GM12878 (cell line): ENCODE data around the gene RALGAPA2. TPM values are rescaled to one million over a fixed set of nuclear protein-coding genes. Genes with fewer than 3 reads are reported as not detected.

ENCODE experiments used
- BCL3 ChIP-seq: IDR thresholded peaks from 2 replicates; pipeline ENCODE4 v1.6.1; 2011; ENCODE audit warnings: borderline replicate concordance, low read depth, mild to moderate bottlenecking, moderate library complexity, low read length; ENCODE audit not compliant: insufficient read depth, poor library complexity, severe bottlenecking
- BHLHE40 ChIP-seq, 2 experiments: fragments of 450-650 bp in 1 of 2; IDR thresholded peaks; 2 replicates each; pipeline ENCODE4 v1.6.1; 2011 to 2017; ENCODE audit warnings: low read depth in 2 of 2, borderline replicate concordance in 1 of 2, improper control_type of control experiment in 1 of 2, low read length in 1 of 2, mild to moderate bottlenecking in 1 of 2
- BMI1 ChIP-seq: fragments of 450-650 bp; IDR thresholded peaks from 2 replicates; pipeline ENCODE4 v1.6.1; 2016; ENCODE audit warnings: mild to moderate bottlenecking, moderate library complexity, borderline replicate concordance
- CHD2 ChIP-seq: IDR thresholded peaks from 2 replicates; pipeline ENCODE4 v1.6.1; 2011; ENCODE audit warnings: low read depth, low read length, improper control_type of control experiment, borderline replicate concordance
- HDAC2 ChIP-seq: fragments of 200-600 bp; sonication (generic); IDR thresholded peaks from 2 replicates; pipeline ENCODE4 v1.6.1; 2017
- HDAC6 ChIP-seq: fragments of 200-600 bp; sonication (generic); IDR thresholded peaks from one replicate; pipeline ENCODE4 v1.8.0; 2017; ENCODE audit warnings: antibody characterized with exemption; ENCODE audit not compliant: unreplicated experiment
- IKZF1 ChIP-seq: fragments of 450-650 bp; conservative IDR thresholded peaks from 2 replicates; pipeline ENCODE4 v1.6.1; 2017; ENCODE audit warnings: antibody characterized with exemption, mild to moderate bottlenecking
- IKZF2 ChIP-seq, 2 experiments: fragments of 450-650 bp; IDR thresholded peaks; 2 replicates each; pipeline ENCODE4 v1.6.1; 2017; ENCODE audit warnings: mild to moderate bottlenecking in 2 of 2, moderate library complexity in 2 of 2
- JUNB ChIP-seq: IDR thresholded peaks from 2 replicates; pipeline ENCODE4 v1.6.1; 2016; ENCODE audit warnings: antibody characterized with exemption, mild to moderate bottlenecking
- MEF2A ChIP-seq: IDR thresholded peaks from 2 replicates; pipeline ENCODE4 v1.6.1; 2011; ENCODE audit warnings: low read depth, mild to moderate bottlenecking, low read length, moderate library complexity; ENCODE audit not compliant: insufficient read depth
- MTA2 ChIP-seq: fragments of 450-650 bp; IDR thresholded peaks from 2 replicates; pipeline ENCODE4 v1.6.1; 2016; ENCODE audit warnings: low read depth, mild to moderate bottlenecking, moderate library complexity
- MXI1 ChIP-seq: fragments of 150-350 bp; IDR thresholded peaks from 2 replicates; pipeline ENCODE4 v1.6.1; 2011; ENCODE audit warnings: low read depth, mild to moderate bottlenecking, inconsistent platforms, low read length, improper control_type of control experiment
- NR2C1 ChIP-seq: fragments of 450-650 bp; IDR thresholded peaks from 2 replicates; pipeline ENCODE4 v1.6.1; 2017; ENCODE audit warnings: antibody characterized with exemption, mild to moderate bottlenecking, moderate library complexity
- PAX8 ChIP-seq: fragments of 450-650 bp; IDR thresholded peaks from 2 replicates; pipeline ENCODE4 v1.6.1; 2017; ENCODE audit warnings: mild to moderate bottlenecking, moderate library complexity
- POLR2A ChIP-seq: IDR thresholded peaks from 2 replicates; pipeline ENCODE4 v1.6.1; 2011; ENCODE audit warnings: low read depth, mild to moderate bottlenecking, low read length
- POU2F2 ChIP-seq: IDR thresholded peaks from 3 replicates; pipeline ENCODE4 v1.6.1; 2011; ENCODE audit warnings: low read depth, mild to moderate bottlenecking, low read length, borderline replicate concordance
- RAD21 ChIP-seq: IDR thresholded peaks from 2 replicates; pipeline ENCODE4 v1.6.1; 2011; ENCODE audit warnings: mild to moderate bottlenecking, low read depth, low read length, moderate library complexity; ENCODE audit not compliant: insufficient read depth
- RAD51 ChIP-seq: fragments of 450-650 bp; IDR thresholded peaks from 2 replicates; pipeline ENCODE4 v1.6.1; 2016; ENCODE audit warnings: moderate library complexity, mild to moderate bottlenecking, inconsistent platforms
- SREBF1 ChIP-seq: IDR thresholded peaks from 2 replicates; pipeline ENCODE4 v1.6.1; 2012; ENCODE audit warnings: mild to moderate bottlenecking, low read length
- STAT3 ChIP-seq: IDR thresholded peaks from 2 replicates; pipeline ENCODE4 v1.6.1; 2011; ENCODE audit warnings: low read depth, low read length, improper control_type of control experiment
- TCF12 ChIP-seq: IDR thresholded peaks from 2 replicates; pipeline ENCODE4 v1.6.1; 2011; ENCODE audit warnings: low read depth, mild to moderate bottlenecking, low read length
- TCF7 ChIP-seq: IDR thresholded peaks from 2 replicates; pipeline ENCODE4 v1.6.1; 2014; ENCODE audit warnings: antibody characterized with exemption, borderline replicate concordance
- YBX1 ChIP-seq: fragments of 450-650 bp; IDR thresholded peaks from 2 replicates; pipeline ENCODE4 v1.6.1; 2016; ENCODE audit warnings: antibody characterized with exemption
- ZZZ3 ChIP-seq: IDR thresholded peaks from 2 replicates; pipeline ENCODE4 v1.6.1; 2011; ENCODE audit warnings: low read depth; ENCODE audit not compliant: control insufficient read depth, insufficient read length
- polyA plus RNA-seq, 11 experiments: library from polyadenylated mRNA; depleted of rRNA in 4 of 11; unstranded in 6 of 11; stranded (reverse) in 5 of 11; fragments of >200 nt; fragmentation: Nextera tagmentation in 4 of 11; fragmentation: Illumina TruSeq in 1 of 11; extraction: Ambion mirVana in 4 of 11; extraction: Trizol in 1 of 11; gene quantifications; 1 replicate in 1 of 11; 2 replicates in 10 of 11; pipeline versions ENCODE4 v1.2.1 to v1.2.3, GENCODE V29; 2011 to 2016; ENCODE audit warnings: inconsistent platforms in 2 of 11, missing spikeins in 2 of 11, low read depth in 1 of 11
- total RNA-seq, 4 experiments: library from RNA; depleted of rRNA in 3 of 4; stranded (reverse); fragments of >200 nt in 3 of 4; fragmentation: Illumina TruSeq in 1 of 4; extraction: Trizol in 1 of 4; gene quantifications; 2 replicates each; pipeline versions ENCODE4 v1.2.1 to v1.2.3, GENCODE V29; 2013 to 2021
- TF ChIP-seq, protein P1 (sequence below): IDR thresholded peaks from 2 replicates; pipeline ENCODE4 v1.6.1; 2012; ENCODE audit warnings: low read depth, low read length, improper control_type of control experiment
- TF ChIP-seq, protein P2 (sequence below): fragments of 450-650 bp; IDR thresholded peaks from 2 replicates; pipeline ENCODE4 v1.6.1; 2017; ENCODE audit warnings: mild to moderate bottlenecking, moderate library complexity
- TF ChIP-seq, protein P3 (sequence below): IDR thresholded peaks from 2 replicates; pipeline ENCODE4 v1.6.1; 2012; ENCODE audit warnings: low read depth, low read length, improper control_type of control experiment

Gene RALGAPA2
- total and polyA plus RNA-seq, 10 of the 15 experiments (the other 5 are each of a cell fraction or from before 2014, with no cell fraction given) = 2.9 to 29.4 (median 19.6) TPM

DNA sequence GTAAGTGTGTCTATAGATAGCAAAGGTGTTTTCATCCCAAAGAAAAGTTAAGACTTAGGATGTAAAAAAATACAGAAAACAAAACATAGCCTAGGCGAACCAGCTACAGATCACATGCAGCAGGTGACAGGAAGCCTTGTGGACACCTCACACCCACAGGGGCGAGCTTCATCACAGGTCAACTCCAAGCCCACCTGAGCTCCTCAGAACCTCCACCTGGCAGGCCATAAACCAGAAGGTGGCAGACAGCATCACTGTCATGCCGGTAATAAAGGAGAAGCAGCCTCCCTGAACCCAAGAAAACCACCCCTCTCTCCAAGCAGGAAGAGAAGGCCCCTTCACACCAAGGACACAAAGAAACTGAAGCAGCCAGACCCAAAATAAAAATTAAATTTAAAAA, 1.0 kb downstream of the RALGAPA2 start (continued):
- no peak for TF ChIP-seq NR2C1
- no peak for TF ChIP-seq STAT3
- TF ChIP-seq BMI1 = no peak
- TF ChIP-seq HDAC2 = no peak
- TF ChIP-seq HDAC6 = no peak
- peak; percentile 64 for TF ChIP-seq RAD51
- peak; percentile 59; the same call in 1 of the 2 replicates for TF ChIP-seq MXI1
- no peak for TF ChIP-seq MEF2A
- no peak for TF ChIP-seq MTA2
- no peak for TF ChIP-seq POU2F2
- no peak for TF ChIP-seq TCF7
- TF ChIP-seq POLR2A = no peak
- no peak for TF ChIP-seq CHD2
- TF ChIP-seq BHLHE40 (IDR thresholded peaks at IDR 0.05; ENCODE audit: borderline replicate concordance in 1 of 2, low read depth in 2 of 2, low read length in 1 of 2) = peak; percentile 32 to 61; a peak in 2 of 4 replicates
- TF ChIP-seq TCF12 = 0 out of 2 replicates have a peak, but pooled peaks have one; percentile 12
- no peak for TF ChIP-seq ZZZ3
- TF ChIP-seq PAX8 = no peak
- TF ChIP-seq IKZF2 (IDR thresholded peaks at IDR 0.05) = no peak
- TF ChIP-seq, protein P1, sequence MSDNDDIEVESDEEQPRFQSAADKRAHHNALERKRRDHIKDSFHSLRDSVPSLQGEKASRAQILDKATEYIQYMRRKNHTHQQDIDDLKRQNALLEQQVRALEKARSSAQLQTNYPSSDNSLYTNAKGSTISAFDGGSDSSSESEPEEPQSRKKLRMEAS = no peak; the same call in 1 of the 2 replicates
- TF ChIP-seq, protein P2, sequence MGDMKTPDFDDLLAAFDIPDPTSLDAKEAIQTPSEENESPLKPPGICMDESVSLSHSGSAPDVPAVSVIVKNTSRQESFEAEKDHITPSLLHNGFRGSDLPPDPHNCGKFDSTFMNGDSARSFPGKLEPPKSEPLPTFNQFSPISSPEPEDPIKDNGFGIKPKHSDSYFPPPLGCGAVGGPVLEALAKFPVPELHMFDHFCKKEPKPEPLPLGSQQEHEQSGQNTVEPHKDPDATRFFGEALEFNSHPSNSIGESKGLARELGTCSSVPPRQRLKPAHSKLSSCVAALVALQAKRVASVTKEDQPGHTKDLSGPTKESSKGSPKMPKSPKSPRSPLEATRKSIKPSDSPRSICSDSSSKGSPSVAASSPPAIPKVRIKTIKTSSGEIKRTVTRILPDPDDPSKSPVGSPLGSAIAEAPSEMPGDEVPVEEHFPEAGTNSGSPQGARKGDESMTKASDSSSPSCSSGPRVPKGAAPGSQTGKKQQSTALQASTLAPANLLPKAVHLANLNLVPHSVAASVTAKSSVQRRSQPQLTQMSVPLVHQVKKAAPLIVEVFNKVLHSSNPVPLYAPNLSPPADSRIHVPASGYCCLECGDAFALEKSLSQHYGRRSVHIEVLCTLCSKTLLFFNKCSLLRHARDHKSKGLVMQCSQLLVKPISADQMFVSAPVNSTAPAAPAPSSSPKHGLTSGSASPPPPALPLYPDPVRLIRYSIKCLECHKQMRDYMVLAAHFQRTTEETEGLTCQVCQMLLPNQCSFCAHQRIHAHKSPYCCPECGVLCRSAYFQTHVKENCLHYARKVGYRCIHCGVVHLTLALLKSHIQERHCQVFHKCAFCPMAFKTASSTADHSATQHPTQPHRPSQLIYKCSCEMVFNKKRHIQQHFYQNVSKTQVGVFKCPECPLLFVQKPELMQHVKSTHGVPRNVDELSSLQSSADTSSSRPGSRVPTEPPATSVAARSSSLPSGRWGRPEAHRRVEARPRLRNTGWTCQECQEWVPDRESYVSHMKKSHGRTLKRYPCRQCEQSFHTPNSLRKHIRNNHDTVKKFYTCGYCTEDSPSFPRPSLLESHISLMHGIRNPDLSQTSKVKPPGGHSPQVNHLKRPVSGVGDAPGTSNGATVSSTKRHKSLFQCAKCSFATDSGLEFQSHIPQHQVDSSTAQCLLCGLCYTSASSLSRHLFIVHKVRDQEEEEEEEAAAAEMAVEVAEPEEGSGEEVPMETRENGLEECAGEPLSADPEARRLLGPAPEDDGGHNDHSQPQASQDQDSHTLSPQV = no peak
- TF ChIP-seq YBX1 = no peak
- no peak for TF ChIP-seq IKZF1
- TF ChIP-seq SREBF1 = no peak
- no peak for TF ChIP-seq JUNB
- TF ChIP-seq BCL3 = no peak
- TF ChIP-seq, protein P3, sequence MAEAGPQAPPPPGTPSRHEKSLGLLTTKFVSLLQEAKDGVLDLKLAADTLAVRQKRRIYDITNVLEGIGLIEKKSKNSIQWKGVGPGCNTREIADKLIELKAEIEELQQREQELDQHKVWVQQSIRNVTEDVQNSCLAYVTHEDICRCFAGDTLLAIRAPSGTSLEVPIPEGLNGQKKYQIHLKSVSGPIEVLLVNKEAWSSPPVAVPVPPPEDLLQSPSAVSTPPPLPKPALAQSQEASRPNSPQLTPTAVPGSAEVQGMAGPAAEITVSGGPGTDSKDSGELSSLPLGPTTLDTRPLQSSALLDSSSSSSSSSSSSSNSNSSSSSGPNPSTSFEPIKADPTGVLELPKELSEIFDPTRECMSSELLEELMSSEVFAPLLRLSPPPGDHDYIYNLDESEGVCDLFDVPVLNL = no peak
- 0 out of 2 replicates have a peak, but pooled peaks have one; percentile 18 for TF ChIP-seq RAD21
